ENCODE measurements around the gene PHACTR1. TPM values are rescaled to one million over a fixed set of nuclear protein-coding genes. Genes with fewer than 3 reads are reported as not detected.
A peak's percentile ranks its signal among the peaks of the same experiment; 100 is the strongest.

Gene PHACTR1
- total RNA-seq, 1 donor from 2014 or later, result 72.8 TPM

DNA sequence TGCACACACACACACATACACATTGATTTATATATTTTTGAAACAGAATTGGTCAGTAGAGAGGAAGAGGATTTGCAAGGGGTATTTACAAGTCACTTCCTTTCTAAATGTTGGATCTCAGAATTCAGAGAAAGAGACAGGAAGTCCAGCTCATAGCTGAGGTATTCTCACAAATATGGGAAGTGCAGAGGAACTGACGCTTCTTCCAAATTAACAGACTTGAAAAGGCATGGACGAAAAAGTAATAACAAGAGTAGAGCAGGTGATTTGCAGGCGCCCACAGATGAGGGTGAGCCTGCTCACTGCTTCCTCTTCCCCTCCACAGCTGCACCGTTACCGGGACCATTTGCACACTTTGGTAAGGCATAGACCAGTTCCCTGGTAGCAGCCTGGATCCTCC is 246.4 kb downstream of the PHACTR1 start:
- peak overlapping the region; percentile 11 for H3K4me3 ChIP-seq

DNA sequence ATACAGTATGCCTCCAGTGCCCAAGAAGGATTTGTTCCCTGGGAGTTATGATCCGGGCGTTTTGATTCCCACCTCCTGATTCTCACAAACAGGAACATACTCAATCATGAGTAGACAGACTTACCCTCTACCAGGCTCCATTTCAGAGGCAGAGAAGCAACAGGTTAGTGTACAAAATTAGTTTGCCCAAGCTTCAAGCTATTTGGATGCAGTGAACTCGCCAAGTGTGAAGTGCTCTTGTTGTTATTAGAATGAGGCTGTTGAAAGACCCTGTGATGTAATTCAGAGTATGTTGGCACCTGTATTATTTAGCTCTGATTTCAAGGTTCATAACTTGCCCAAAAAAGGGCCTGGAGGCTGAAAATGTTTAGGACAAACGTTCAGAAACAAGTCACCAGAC is 247.0 kb downstream of the PHACTR1 start:
- DNase-seq (no peak), ATAC-seq (peak; percentile 80)
- peak overlapping the region; percentile 78 for H3K27ac ChIP-seq
- H3K4me1 ChIP-seq, result peaks cover 26% of the 10 kb centered on the region
- H3K9me3 ChIP-seq, result no peaks in the 10 kb centered on the region
- intact Hi-C loops (cut with DNase I), result no loop called here
- peak overlapping the region; percentile 11 for H3K4me3 ChIP-seq
- H3K27me3 ChIP-seq, result no peaks in the 10 kb centered on the region
- H3K36me3 ChIP-seq, result no peaks in the 10 kb centered on the region
- TF ChIP-seq, protein P1, sequence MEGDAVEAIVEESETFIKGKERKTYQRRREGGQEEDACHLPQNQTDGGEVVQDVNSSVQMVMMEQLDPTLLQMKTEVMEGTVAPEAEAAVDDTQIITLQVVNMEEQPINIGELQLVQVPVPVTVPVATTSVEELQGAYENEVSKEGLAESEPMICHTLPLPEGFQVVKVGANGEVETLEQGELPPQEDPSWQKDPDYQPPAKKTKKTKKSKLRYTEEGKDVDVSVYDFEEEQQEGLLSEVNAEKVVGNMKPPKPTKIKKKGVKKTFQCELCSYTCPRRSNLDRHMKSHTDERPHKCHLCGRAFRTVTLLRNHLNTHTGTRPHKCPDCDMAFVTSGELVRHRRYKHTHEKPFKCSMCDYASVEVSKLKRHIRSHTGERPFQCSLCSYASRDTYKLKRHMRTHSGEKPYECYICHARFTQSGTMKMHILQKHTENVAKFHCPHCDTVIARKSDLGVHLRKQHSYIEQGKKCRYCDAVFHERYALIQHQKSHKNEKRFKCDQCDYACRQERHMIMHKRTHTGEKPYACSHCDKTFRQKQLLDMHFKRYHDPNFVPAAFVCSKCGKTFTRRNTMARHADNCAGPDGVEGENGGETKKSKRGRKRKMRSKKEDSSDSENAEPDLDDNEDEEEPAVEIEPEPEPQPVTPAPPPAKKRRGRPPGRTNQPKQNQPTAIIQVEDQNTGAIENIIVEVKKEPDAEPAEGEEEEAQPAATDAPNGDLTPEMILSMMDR (IDR thresholded peaks at IDR 0.05), result no peak

More for the DNA sequence above, 246.4 kb downstream of the PHACTR1 start:
- Histone ChIP-seq H3K36me3 (no peaks in the 10 kb centered on the region), H3K9me3 (no peaks in the 10 kb centered on the region), H3K4me1 (peaks cover 26% of the 10 kb centered on the region), H3K27ac (peak overlapping the region; percentile 78), H3K27me3 (no peaks in the 10 kb centered on the region)
- DNase-seq, result no peak
- peak; percentile 33 for ATAC-seq
- intact Hi-C loops (cut with DNase I), result no loop called here
- TF ChIP-seq, protein P1 (IDR thresholded peaks at IDR 0.05), result no peak

DNA sequence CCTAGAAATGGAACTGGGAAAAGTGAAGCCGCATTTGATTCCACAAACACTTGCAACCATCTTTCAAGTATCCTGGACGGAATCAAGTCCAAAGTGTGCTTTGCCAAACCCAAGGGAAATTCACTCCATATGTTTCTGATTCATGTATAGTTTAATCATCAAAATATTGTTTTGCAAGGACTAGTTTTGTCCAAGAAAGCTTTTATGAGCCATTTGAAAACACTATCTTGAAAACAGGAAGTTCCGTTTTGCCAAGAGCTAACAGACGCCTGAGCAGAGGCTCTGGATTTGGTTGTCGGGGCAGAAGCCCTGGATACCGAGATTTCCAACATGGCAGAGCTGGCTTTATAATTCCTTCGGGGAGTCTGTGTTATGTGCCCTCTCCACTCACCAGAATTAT is 251.1 kb downstream of the PHACTR1 start:
- ATAC-seq (no peak), DNase-seq (no peak)
- intact Hi-C loops (cut with DNase I), result no loop called here
- H3K27me3 ChIP-seq, result no peaks in the 10 kb centered on the region
- H3K27ac ChIP-seq, result no peak overlapping the region
- TF ChIP-seq, protein P1 (IDR thresholded peaks at IDR 0.05), result no peak
- H3K4me3 ChIP-seq, result no peak overlapping the region
- no peaks in the 10 kb centered on the region for H3K9me3 ChIP-seq
- peaks cover 14% of the 10 kb centered on the region for H3K4me1 ChIP-seq
- H3K36me3 ChIP-seq, result no peaks in the 10 kb centered on the region

DNA sequence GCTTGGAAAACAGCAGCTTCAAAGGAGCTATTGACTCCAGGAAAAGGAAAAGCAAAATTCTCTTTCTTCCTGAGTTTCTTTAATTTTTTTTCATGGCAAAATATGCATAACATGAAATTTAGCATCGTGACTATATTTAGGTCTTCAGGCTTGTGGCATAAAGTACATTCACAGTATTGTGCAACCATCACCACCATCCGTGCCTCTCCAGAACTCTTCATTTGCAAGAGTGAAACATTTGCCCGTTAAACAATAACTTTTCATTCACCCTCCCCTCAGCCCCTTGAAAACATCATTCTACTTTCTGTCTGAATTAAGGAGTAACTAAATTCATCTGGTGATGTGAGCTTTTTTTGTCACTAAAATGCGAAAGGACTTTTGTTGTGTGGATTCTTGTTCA is 251.7 kb downstream of the PHACTR1 start:
- H3K9me3 ChIP-seq, result no peaks in the 10 kb centered on the region
- no peak for ATAC-seq
- no peak overlapping the region for H3K4me3 ChIP-seq

DNA sequence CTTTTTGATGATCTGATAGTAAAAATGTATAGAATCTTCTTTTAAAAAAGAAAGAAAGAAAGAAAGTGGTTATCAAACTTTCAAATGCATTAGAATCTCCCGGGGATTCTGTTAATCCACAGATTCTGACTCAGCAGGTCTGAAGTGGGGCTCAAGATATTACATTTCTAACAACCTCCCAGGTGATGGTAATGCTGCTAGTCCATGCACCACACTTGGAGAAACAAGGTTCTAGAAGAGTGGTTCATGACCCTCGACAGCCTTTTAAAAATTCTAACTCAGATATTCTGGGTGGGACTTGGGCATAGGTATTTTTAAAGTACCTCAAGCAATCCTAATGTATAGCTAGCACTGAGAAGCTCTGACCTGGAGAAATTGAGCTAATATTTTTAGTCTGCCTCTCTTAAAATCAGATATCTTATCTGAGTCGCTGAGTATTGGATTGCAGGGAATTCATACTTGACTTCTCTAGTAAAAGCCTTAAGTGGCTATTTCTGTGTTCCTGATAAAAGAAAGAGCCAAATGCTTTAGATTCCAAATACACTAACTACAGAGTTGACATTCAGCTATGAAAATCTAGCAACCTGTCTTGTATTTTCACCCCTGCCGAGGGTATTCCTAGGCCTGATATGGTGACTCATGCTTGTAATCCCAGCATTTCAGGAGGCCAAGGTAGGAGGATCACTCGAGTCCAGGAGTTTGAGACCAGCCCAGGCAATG is 252.4 kb downstream of the PHACTR1 start:
- Histone ChIP-seq H3K36me3 (no peaks in the 10 kb centered on the region), H3K4me1 (peaks cover 3% of the 10 kb centered on the region), H3K4me3 (no peak overlapping the region), H3K27ac (no peak overlapping the region), H3K9me3 (no peaks in the 10 kb centered on the region), H3K27me3 (no peaks in the 10 kb centered on the region)
- peak; percentile 75 for ATAC-seq
- DNase-seq, result no peak
- TF ChIP-seq, protein P1 (IDR thresholded peaks at IDR 0.05), result no peak
- intact Hi-C loops (cut with DNase I), result no loop called here

More for the DNA sequence above, 251.7 kb downstream of the PHACTR1 start:
- H3K4me1 ChIP-seq, result peaks cover 8% of the 10 kb centered on the region
- TF ChIP-seq, protein P1 (IDR thresholded peaks at IDR 0.05), result no peak
- H3K27me3 ChIP-seq, result no peaks in the 10 kb centered on the region
- intact Hi-C loops (cut with DNase I), result no loop called here
- no peaks in the 10 kb centered on the region for H3K36me3 ChIP-seq
- no peak overlapping the region for H3K27ac ChIP-seq
- DNase-seq, result no peak

All from upper lobe of right lung (tissue), 1 donor.